B cell (primary cell): Measurements from ENCODE around the gene MEGF11.

Source experiments
- EZH2 ChIP-seq: IDR thresholded peaks from 2 replicates; pipeline ENCODE4 v1.6.1; 2012; ENCODE audit warnings: borderline replicate concordance, low read depth, mild to moderate bottlenecking, moderate library complexity, low read length; ENCODE audit not compliant: insufficient read depth, poor library complexity, severe bottlenecking
- TF ChIP-seq, protein P1 (sequence below): fragments of 200-600 bp; IDR thresholded peaks from one replicate; pipeline ENCODE4 v1.8.0; 2022; ENCODE audit warnings: antibody characterized with exemption, mild to moderate bottlenecking

- TF ChIP-seq, protein P1, sequence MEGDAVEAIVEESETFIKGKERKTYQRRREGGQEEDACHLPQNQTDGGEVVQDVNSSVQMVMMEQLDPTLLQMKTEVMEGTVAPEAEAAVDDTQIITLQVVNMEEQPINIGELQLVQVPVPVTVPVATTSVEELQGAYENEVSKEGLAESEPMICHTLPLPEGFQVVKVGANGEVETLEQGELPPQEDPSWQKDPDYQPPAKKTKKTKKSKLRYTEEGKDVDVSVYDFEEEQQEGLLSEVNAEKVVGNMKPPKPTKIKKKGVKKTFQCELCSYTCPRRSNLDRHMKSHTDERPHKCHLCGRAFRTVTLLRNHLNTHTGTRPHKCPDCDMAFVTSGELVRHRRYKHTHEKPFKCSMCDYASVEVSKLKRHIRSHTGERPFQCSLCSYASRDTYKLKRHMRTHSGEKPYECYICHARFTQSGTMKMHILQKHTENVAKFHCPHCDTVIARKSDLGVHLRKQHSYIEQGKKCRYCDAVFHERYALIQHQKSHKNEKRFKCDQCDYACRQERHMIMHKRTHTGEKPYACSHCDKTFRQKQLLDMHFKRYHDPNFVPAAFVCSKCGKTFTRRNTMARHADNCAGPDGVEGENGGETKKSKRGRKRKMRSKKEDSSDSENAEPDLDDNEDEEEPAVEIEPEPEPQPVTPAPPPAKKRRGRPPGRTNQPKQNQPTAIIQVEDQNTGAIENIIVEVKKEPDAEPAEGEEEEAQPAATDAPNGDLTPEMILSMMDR: no peak
- no peak for TF ChIP-seq EZH2
These were observed 283.4 kb downstream of the MEGF11 start for GRCh38 chr15:65969865-65970816.
